Choroid plexus epithelial cell (primary cell): ENCODE data around the gene PMAIP1.

Source experiments
- DNase-seq: peaks from one replicate; pipeline ENCODE4 v3.0.0-alpha.2; 2010; ENCODE audit warnings: low read depth
- H3K4me3 ChIP-seq: 2 replicates; pipeline ENCODE4 v1.5.1; 2011; ENCODE audit warnings: low read depth, mild to moderate bottlenecking, control low read depth, low read length, moderate library complexity
- TF ChIP-seq, protein P1 (sequence below): conservative IDR thresholded peaks from 2 replicates; pipeline ENCODE4 v1.5.1; 2011; ENCODE audit warnings: low read depth, mild to moderate bottlenecking, control low read depth, inconsistent platforms, low read length, moderate library complexity

Gene PMAIP1

DNA sequence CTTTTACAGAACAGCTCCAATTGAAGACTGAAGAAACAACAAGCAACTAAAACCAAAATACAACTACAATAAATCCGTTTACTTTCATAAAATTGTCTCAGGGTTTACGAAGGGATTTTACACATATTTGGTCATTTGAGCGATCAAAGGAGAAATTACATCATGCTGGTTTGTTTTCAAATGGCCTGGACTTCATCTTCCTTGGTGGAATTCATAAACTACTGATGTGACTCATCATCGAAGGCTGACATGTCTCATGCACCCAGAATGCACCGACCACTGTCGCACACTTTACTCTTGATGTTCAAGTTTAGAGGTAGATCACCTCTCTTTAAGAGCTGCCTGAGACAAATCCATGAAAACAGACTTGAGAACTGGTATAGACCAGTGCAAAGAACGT, 25.6 kb upstream of the PMAIP1 start:
- H3K4me3 ChIP-seq: no peak overlapping the region
- TF ChIP-seq, protein P1, sequence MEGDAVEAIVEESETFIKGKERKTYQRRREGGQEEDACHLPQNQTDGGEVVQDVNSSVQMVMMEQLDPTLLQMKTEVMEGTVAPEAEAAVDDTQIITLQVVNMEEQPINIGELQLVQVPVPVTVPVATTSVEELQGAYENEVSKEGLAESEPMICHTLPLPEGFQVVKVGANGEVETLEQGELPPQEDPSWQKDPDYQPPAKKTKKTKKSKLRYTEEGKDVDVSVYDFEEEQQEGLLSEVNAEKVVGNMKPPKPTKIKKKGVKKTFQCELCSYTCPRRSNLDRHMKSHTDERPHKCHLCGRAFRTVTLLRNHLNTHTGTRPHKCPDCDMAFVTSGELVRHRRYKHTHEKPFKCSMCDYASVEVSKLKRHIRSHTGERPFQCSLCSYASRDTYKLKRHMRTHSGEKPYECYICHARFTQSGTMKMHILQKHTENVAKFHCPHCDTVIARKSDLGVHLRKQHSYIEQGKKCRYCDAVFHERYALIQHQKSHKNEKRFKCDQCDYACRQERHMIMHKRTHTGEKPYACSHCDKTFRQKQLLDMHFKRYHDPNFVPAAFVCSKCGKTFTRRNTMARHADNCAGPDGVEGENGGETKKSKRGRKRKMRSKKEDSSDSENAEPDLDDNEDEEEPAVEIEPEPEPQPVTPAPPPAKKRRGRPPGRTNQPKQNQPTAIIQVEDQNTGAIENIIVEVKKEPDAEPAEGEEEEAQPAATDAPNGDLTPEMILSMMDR: no peak
- DNase-seq: peak; percentile 89

DNA sequence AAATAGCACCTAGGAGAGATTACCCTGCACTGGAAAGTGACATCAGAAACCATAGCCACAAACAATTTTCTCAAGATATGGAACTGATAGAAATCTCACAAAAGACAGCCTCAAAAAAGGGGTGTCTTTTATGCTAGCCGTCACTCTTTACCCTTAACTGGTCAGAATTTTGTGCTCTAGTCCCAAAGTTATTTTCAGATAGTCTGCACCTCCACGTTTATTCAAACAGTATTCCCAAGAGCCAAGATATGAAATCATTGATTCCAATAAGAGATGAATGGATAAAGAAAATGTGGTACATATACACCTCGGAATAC, 23.5 kb upstream of the PMAIP1 start:
- no peak overlapping the region for H3K4me3 ChIP-seq
- TF ChIP-seq, protein P1: no peak
- no peak for DNase-seq

DNA sequence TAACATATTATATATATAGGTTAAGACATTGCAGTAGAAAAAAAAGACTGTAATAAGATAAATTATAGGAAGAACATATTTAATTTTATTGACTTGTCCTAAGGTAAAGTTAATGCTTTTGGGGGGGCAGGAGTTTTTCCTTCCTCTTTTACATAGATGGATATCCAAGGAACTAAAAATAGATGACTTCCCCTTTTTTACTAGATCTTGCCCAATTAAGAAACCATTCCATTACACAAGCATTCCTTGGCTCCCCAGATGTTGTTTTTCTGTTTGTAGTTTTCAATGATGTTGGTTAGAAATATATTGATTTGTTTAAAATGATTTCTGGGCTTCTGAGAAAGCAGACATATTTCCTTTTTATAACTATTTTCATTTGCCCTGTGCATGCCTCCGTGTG, 22.4 kb upstream of the PMAIP1 start:
- no peak overlapping the region for H3K4me3 ChIP-seq
- DNase-seq: no peak
- TF ChIP-seq, protein P1: no peak

DNA sequence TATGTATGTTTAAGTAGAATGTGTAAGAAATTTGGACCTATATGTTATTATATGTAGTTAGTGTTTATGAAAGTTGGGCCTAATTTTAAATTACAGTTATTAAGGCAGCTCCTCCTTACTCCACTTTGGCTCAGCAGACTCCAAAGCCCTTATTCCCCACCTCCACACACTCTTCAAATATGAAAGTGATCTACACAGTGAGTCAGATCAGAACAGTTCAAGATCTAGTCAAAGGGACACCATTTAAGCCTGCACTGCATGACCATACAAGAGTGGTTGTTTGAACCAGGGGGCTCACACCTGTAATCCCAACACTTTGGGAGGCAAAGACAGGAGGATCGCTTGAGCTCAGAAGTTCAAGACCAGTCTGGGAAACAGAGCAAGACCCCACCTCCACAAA, 21.2 kb upstream of the PMAIP1 start:
- TF ChIP-seq, protein P1: no peak
- DNase-seq: peak; percentile 52

DNA sequence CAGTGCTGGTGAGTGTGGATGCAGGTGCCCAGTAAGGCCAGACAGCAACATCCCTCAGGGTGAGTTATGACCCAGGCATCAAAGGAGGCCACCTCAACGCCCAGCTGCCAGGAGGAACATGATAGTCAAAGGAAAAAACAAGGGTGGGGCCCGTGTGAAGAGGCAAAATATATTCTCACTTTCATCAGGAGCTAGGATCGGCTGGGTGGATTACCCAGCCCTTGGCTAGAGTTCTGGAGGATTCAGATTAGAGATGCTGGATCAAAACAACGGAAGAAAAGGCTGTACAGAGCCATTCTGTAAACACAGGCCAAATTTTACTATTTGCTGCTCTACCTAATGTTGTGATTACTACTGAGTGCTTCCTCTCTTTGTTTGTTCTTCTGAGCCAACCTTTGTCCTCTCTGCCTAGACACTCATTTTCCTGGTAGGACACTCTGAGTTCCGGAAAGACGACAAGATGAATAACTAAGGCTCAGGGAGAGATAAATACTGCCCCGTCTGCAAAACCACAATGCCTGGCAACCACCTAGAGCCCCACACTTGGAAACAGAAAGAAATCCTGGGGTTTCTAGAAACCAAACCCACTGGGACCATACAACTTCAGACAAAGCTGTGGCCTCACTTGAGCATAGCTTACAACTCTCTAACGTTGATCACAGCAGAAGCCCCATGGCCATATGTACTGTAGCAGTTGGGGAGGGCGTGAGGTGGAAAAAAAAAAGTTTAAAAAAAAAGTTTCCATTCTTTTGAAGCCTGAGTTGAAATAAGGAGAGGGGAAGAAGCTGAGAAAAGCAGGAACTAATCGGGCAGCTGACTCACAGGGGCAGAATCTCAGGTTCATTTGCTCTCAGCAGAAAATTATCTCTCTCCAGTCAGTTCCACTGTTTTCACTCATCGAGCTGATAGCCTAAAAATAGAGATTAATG, 17.8 kb upstream of the PMAIP1 start:
- H3K4me3 ChIP-seq: no peak overlapping the region
- TF ChIP-seq, protein P1: no peak
- DNase-seq: peak; percentile 82

More for the DNA sequence above, 21.2 kb upstream of the PMAIP1 start:
- no peak overlapping the region for H3K4me3 ChIP-seq

DNA sequence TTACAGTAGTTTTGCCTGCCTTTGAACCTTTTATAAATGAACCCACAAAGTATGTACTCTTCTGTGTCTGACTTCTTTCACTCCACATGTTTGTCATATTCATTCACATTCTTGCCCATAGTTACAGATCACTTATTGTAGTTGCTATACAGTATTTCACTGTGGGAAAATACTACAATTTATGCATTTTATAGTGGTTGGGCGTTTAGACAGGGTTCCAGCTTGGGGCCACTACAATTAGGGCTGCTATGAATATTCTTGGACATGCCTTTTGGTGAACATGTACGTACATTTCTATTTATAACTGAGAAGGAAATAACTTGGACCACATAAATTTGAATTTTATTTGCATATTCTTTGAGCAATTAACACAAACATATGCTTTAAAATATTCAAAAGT, 15.4 kb upstream of the PMAIP1 start:
- DNase-seq: peak; percentile 34
- TF ChIP-seq, protein P1: no peak
- H3K4me3 ChIP-seq: no peak overlapping the region
